HG03354 (cell line): ENCODE results near the gene CD96.

ENCODE experiments used
- ATAC-seq: cut with Tn5 transposase; IDR thresholded peaks from one replicate; pipeline ENCODE4 v1.9.1; 2021; ENCODE audit warnings: mild to moderate bottlenecking; ENCODE audit not compliant: unreplicated experiment, poor library complexity, severe bottlenecking

Gene CD96

DNA sequence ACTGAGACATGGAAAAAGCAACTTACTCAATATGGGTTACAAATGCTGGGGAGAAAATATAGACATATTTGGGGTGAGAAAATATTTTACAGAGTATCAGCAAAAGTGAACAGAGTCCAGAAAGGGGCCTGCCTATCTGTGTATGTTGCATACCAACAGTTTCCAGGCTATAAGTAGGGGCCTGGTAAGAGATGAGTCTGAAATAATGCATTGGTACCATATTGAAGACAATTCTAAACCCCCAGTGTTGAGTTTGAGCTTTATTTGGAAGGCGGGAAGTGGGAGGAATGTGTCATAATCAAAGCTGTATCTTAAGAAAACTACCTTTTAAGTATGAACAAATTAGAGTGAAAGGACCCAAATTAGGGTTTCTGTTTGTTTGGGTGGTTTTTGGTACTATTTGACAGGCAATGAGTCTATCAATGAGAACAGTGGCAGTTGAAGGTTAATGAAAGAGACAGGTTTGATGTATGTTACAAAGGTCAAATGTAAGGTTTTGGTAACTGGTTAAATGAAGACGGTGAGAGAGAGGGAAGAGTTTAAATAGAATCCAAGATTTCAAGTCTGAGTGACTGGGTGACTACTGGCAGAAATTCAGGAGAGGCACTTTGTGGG is 159.4 kb downstream of the CD96 start:
- ATAC-seq = no peak
